Ectodermal cell (in vitro differentiated cells): ENCODE results near the gene ABCC3.
"Not testable (repeated sequence)": the region's sequence is repeated elsewhere in the genome, so short reads cannot be mapped to it uniquely, and the experiment has no call there.

ENCODE experiments used
- H3K27ac ChIP-seq: 2 replicates; pipeline ENCODE4 v1.7.0; 2013; ENCODE audit warnings: mild to moderate bottlenecking, low read depth, low read length; ENCODE audit not compliant: insufficient read depth, poor library complexity, severe bottlenecking
- H3K27me3 ChIP-seq: 2 replicates; pipeline ENCODE4 v1.7.0; 2013; ENCODE audit warnings: mild to moderate bottlenecking, low read length; ENCODE audit not compliant: insufficient read depth, control insufficient read depth, poor library complexity, severe bottlenecking
- H3K36me3 ChIP-seq: one replicate; pipeline ENCODE4 v1.7.0; 2013; ENCODE audit warnings: low read length; ENCODE audit not compliant: control insufficient read depth, insufficient read depth
- H3K4me1 ChIP-seq: one replicate; pipeline ENCODE4 v1.7.0; 2013; ENCODE audit warnings: low read length; ENCODE audit not compliant: control insufficient read depth, insufficient read depth
- H3K4me3 ChIP-seq: 2 replicates; pipeline ENCODE4 v1.7.0; 2013; ENCODE audit warnings: low read depth, low read length, control low read depth; ENCODE audit not compliant: insufficient read depth
- H3K9me3 ChIP-seq: 2 replicates; pipeline ENCODE4 v1.7.0; 2013; ENCODE audit warnings: mild to moderate bottlenecking, low read length, moderate library complexity; ENCODE audit not compliant: control insufficient read depth
- WGBS, 2 experiments: methylation state at CpG; one replicate each; pipeline ENCODE4 v1.1.7; 2013; ENCODE audit warnings: missing lambda C conversion rate in 2 of 2; 5-methylcytosine and 5-hydroxymethylcytosine counted together

The ABCC3 gene

GRCh38 chr17:50679008-50679544, 44.4 kb downstream of the ABCC3 start:
- 93 to 95% methylated on average over 11 of the region's 11 CpGs for WGBS, 2 experiments
- no peak overlapping the region for H3K4me3 ChIP-seq

GRCh38 chr17:50680126-50680525, 45.4 kb downstream of the ABCC3 start:
- no peak overlapping the region for H3K4me3 ChIP-seq
- WGBS, 2 experiments = 95 to 96% methylated on average over 5 of the region's 5 CpGs
- H3K36me3 ChIP-seq = no peaks in the 10 kb centered on the region
- H3K9me3 ChIP-seq = no peaks in the 10 kb centered on the region
- no peak overlapping the region for H3K27ac ChIP-seq
- peaks cover 10% of the 10 kb centered on the region for H3K4me1 ChIP-seq
- no peaks in the 10 kb centered on the region for H3K27me3 ChIP-seq

More at GRCh38 chr17:50679008-50679544, 44.4 kb downstream of the ABCC3 start:
- no peaks in the 10 kb centered on the region for H3K36me3 ChIP-seq
- peaks cover 3% of the 10 kb centered on the region for H3K4me1 ChIP-seq
- no peaks in the 10 kb centered on the region for H3K9me3 ChIP-seq
- no peaks in the 10 kb centered on the region for H3K27me3 ChIP-seq
- no peak overlapping the region for H3K27ac ChIP-seq

GRCh38 chr17:50680543-50681262, 46.0 kb downstream of the ABCC3 start:
- H3K9me3 ChIP-seq, H3K27me3 ChIP-seq, H3K27ac ChIP-seq, H3K4me3 ChIP-seq, H3K36me3 ChIP-seq: not testable (repeated sequence)
- peaks cover 10% of the 10 kb centered on the region for H3K4me1 ChIP-seq
- 89 to 90% methylated on average over 12 of the region's 12 CpGs for WGBS, 2 experiments

- Histone ChIP-seq H3K4me1 (peaks cover 14% of the 10 kb centered on the region), H3K36me3 (no peaks in the 10 kb centered on the region), H3K27me3 (no peaks in the 10 kb centered on the region), H3K9me3 (no peaks in the 10 kb centered on the region), H3K27ac (no peak overlapping the region), H3K4me3 (no peak overlapping the region)
- 81% methylated on average over 27 of the region's 27 CpGs for WGBS, 2 experiments
Measured at GRCh38 chr17:50681263-50682200, 46.9 kb downstream of the ABCC3 start.

GRCh38 chr17:50682441-50682840, 47.8 kb downstream of the ABCC3 start:
- whole genome bisulfite sequencing, 2 experiments = 91 to 93% methylated on average over 3 of the region's 3 CpGs
- H3K4me3 ChIP-seq = no peak overlapping the region
- H3K27ac ChIP-seq = no peak overlapping the region
- no peaks in the 10 kb centered on the region for H3K27me3 ChIP-seq
- H3K4me1 ChIP-seq = peaks cover 17% of the 10 kb centered on the region
- H3K9me3 ChIP-seq = no peaks in the 10 kb centered on the region
- H3K36me3 ChIP-seq = no peaks in the 10 kb centered on the region

GRCh38 chr17:50682938-50683337, 48.3 kb downstream of the ABCC3 start:
- H3K4me3 ChIP-seq = no peak overlapping the region
- no peak overlapping the region for H3K27ac ChIP-seq
- H3K9me3 ChIP-seq = no peaks in the 10 kb centered on the region
- H3K4me1 ChIP-seq = peaks cover 19% of the 10 kb centered on the region
- H3K36me3 ChIP-seq = no peaks in the 10 kb centered on the region
- WGBS, 2 experiments = 88 to 94% methylated on average over 3 of the region's 3 CpGs
- no peaks in the 10 kb centered on the region for H3K27me3 ChIP-seq

- Histone ChIP-seq H3K9me3 (no peaks in the 10 kb centered on the region), H3K4me3 (no peak overlapping the region), H3K27ac (no peak overlapping the region), H3K27me3 (no peaks in the 10 kb centered on the region), H3K4me1 (peaks cover 21% of the 10 kb centered on the region), H3K36me3 (no peaks in the 10 kb centered on the region)
- WGBS, 2 experiments = 95% methylated on average over 28 of the region's 28 CpGs
Measured at GRCh38 chr17:50683434-50684287, 49.0 kb downstream of the ABCC3 start.

- no peaks in the 10 kb centered on the region for H3K9me3 ChIP-seq
- no peak overlapping the region for H3K4me3 ChIP-seq
- H3K27ac ChIP-seq = no peak overlapping the region
- peaks cover 27% of the 10 kb centered on the region for H3K4me1 ChIP-seq
- no peaks in the 10 kb centered on the region for H3K27me3 ChIP-seq
- H3K36me3 ChIP-seq = no peaks in the 10 kb centered on the region
- WGBS, 2 experiments = 91 to 93% methylated on average over 5 of the region's 5 CpGs
Measured at GRCh38 chr17:50684288-50684611, 49.6 kb downstream of the ABCC3 start.

- Histone ChIP-seq H3K36me3 (no peaks in the 10 kb centered on the region), H3K4me3 (no peak overlapping the region), H3K9me3 (no peaks in the 10 kb centered on the region), H3K27me3 (no peaks in the 10 kb centered on the region), H3K27ac (no peak overlapping the region), H3K4me1 (peaks cover 32% of the 10 kb centered on the region)
- WGBS, 2 experiments = 75 to 76% methylated on average over 15 of the region's 15 CpGs
Measured at GRCh38 chr17:50684612-50685333, 50.1 kb downstream of the ABCC3 start.
